Measurements from ENCODE around the gene GYPC.
"Not testable (repeated sequence)": the region's sequence is repeated elsewhere in the genome, so short reads cannot be mapped to it uniquely, and the experiment has no call there.

Gene GYPC

GRCh38 chr2:126698376-126698775 lies 42.4 kb downstream of the GYPC start:
- no peak for DNase-seq (ENCODE audit: low read depth, low spot score)

- no peak for DNase-seq (ENCODE audit: low read depth, low spot score)
Measured at GRCh38 chr2:126699018-126699417, 43.1 kb downstream of the GYPC start.

- no peak for DNase-seq (ENCODE audit: low read depth, low spot score)
Measured at GRCh38 chr2:126699716-126700581, 44.0 kb downstream of the GYPC start.

GRCh38 chr2:126700677-126701076 lies 44.7 kb downstream of the GYPC start:
- DNase-seq (ENCODE audit: low read depth, low spot score) = no peak

- DNase-seq (ENCODE audit: low read depth, low spot score) = no peak
Measured at GRCh38 chr2:126703311-126703710, 47.4 kb downstream of the GYPC start.

GRCh38 chr2:126704434-126705160 lies 48.6 kb downstream of the GYPC start:
- DNase-seq (ENCODE audit: low read depth, low spot score) = peak; percentile 35

GRCh38 chr2:126707191-126707590 lies 51.2 kb downstream of the GYPC start:
- no peak for DNase-seq (ENCODE audit: low read depth, low spot score)

- no peak for DNase-seq (ENCODE audit: low read depth, low spot score)
Measured at GRCh38 chr2:126707941-126708340, 52.0 kb downstream of the GYPC start.

GRCh38 chr2:126714191-126714965 lies 58.4 kb downstream of the GYPC start:
- no peak for DNase-seq (ENCODE audit: low read depth, low spot score)

- no peak for DNase-seq (ENCODE audit: low read depth, low spot score)
Measured at GRCh38 chr2:126715111-126715510, 59.2 kb downstream of the GYPC start.

GRCh38 chr2:126715576-126716406 lies 59.8 kb downstream of the GYPC start:
- DNase-seq (ENCODE audit: low read depth, low spot score) = no peak

- not testable (repeated sequence) for DNase-seq (ENCODE audit: low read depth, low spot score)
Measured at GRCh38 chr2:126717277-126717676, 61.3 kb downstream of the GYPC start.

GRCh38 chr2:126717928-126718327 lies 62.0 kb downstream of the GYPC start:
- DNase-seq (ENCODE audit: low read depth, low spot score) = no peak

GRCh38 chr2:126719191-126719832 lies 63.4 kb downstream of the GYPC start:
- DNase-seq (ENCODE audit: low read depth, low spot score) = no peak

- DNase-seq (ENCODE audit: low read depth, low spot score) = no peak
Measured at GRCh38 chr2:126719833-126720351, 63.9 kb downstream of the GYPC start.

GRCh38 chr2:126720638-126721037 lies 64.7 kb downstream of the GYPC start:
- DNase-seq (ENCODE audit: low read depth, low spot score) = no peak

- no peak for DNase-seq (ENCODE audit: low read depth, low spot score)
Measured at GRCh38 chr2:126722081-126722480, 66.1 kb downstream of the GYPC start.

- DNase-seq (ENCODE audit: low read depth, low spot score) = no peak
Measured at GRCh38 chr2:126722546-126722945, 66.6 kb downstream of the GYPC start.

- no peak for DNase-seq (ENCODE audit: low read depth, low spot score)
Measured at GRCh38 chr2:126723281-126723815, 67.4 kb downstream of the GYPC start.

- no peak for DNase-seq (ENCODE audit: low read depth, low spot score)
Measured at GRCh38 chr2:126725580-126725979, 69.6 kb downstream of the GYPC start.
